Measurements from ENCODE around the gene FAIM2.

The FAIM2 gene

DNA sequence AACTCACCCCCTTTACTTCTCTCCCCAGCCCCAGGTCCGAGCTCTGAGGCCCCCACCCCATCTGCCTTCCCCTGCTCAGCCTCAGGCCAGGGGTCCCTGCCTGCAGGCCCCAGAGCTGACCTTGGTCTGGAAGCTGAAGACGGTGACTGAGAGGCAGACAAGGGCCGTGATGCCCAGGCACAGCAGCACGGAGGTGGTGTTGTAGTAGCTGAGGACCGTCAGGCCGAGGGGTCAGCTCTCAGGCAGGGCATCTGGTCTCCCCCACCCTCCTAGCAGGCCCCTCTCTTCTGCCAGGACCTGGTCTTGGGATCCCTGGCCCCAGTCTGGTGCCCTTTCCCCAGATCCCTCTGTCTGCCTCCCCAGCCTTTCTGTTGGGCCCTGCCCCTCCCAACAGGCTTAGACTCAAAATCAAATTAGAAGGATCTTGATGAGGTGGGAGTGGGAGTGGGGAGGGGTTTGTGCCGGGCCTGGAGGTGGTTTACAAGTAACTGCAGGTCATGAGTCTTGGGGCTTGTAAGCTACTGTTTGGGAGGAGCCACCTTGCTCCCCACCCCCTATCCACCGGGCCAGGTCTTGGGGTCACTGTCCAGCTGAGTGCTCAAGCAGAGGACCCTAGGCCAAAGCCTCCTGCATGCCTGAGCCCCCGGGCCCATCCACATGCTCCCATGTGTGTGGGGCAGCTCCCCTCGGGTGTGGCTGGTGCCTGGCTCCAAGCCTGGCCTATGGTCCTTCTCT is 14.2 kb downstream of the FAIM2 start:
- no peaks in the 10 kb centered on the region for H3K9me3 ChIP-seq
- no peak overlapping the region for H3K4me3 ChIP-seq
- TF ChIP-seq, protein P1, sequence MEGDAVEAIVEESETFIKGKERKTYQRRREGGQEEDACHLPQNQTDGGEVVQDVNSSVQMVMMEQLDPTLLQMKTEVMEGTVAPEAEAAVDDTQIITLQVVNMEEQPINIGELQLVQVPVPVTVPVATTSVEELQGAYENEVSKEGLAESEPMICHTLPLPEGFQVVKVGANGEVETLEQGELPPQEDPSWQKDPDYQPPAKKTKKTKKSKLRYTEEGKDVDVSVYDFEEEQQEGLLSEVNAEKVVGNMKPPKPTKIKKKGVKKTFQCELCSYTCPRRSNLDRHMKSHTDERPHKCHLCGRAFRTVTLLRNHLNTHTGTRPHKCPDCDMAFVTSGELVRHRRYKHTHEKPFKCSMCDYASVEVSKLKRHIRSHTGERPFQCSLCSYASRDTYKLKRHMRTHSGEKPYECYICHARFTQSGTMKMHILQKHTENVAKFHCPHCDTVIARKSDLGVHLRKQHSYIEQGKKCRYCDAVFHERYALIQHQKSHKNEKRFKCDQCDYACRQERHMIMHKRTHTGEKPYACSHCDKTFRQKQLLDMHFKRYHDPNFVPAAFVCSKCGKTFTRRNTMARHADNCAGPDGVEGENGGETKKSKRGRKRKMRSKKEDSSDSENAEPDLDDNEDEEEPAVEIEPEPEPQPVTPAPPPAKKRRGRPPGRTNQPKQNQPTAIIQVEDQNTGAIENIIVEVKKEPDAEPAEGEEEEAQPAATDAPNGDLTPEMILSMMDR (IDR thresholded peaks at IDR 0.05) = no peak
- intact Hi-C loops (cut with DNase I; ENCODE audit: low total_unique reads) = no loop called here
- peaks cover 0 to 42% of the 10 kb centered on the region in 2 donors for H3K27me3 ChIP-seq
- no peaks in the 10 kb centered on the region for H3K4me1 ChIP-seq
- no peak overlapping the region for H3K27ac ChIP-seq
- no peak for DNase-seq
- no peaks in the 10 kb centered on the region for H3K36me3 ChIP-seq

GRCh38 chr12:49888461-49889151 is 15.1 kb downstream of the FAIM2 start:
- Histone ChIP-seq H3K27ac (no peak overlapping the region), H3K4me3 (no peak overlapping the region), H3K4me1 (no peaks in the 10 kb centered on the region), H3K27me3 (peaks cover 0 to 42% of the 10 kb centered on the region in 2 donors), H3K36me3 (no peaks in the 10 kb centered on the region), H3K9me3 (no peaks in the 10 kb centered on the region)
- TF ChIP-seq, protein P1 (IDR thresholded peaks at IDR 0.05) = no peak
- DNase-seq = no peak
- intact Hi-C loops (cut with DNase I; ENCODE audit: low total_unique reads) = no loop called here

DNA sequence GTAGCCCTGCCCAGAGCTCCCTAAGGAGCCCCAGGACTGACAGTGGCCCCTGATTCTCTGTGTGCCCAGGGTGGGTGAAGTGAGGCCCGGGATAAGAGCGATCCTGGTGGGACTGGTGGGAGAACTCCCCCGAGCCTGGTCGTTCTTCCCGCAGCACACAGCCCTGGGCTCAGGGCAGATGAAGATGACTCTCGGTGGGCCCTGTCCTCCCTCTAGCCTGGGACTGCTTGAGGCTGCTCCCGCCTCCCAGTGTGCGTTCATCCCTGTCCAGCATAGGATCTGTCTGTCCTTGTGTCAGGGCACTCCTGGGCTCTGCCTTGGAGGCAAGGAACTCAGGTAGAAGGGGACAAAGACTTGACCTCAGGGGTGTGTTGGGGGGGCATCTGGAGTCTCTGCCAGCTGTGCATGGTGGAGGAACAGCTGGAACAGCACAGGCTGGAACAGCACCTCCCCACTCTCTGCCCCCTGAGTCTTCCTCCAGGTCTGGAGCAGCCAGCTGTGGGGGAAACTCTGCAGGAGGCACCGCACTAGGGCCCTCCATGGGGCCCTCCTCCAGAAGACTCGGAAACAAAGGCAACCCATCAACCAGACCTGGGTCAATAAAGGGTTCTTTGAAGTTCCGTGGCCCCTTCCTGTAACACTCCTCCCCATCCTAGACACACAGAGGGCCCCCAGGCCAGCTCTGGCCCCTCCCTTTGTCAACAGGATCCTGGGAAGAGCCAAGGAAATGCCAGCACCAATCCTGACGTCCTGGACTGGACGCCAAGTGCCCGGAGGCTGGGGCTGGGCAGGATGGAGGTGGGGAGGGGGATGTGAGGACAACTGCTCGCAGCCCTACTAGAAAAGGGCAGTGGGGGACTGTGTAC is 15.9 kb downstream of the FAIM2 start:
- Histone ChIP-seq H3K4me1 (no peaks in the 10 kb centered on the region), H3K4me3 (no peak overlapping the region), H3K9me3 (no peaks in the 10 kb centered on the region), H3K36me3 (no peaks in the 10 kb centered on the region), H3K27me3 (peaks cover 0 to 42% of the 10 kb centered on the region in 2 donors), H3K27ac (no peak overlapping the region)
- TF ChIP-seq, protein P1 (IDR thresholded peaks at IDR 0.05) = no peak
- no peak for DNase-seq
- intact Hi-C loops (cut with DNase I; ENCODE audit: low total_unique reads) = no loop called here

GRCh38 chr12:49887091-49887490 is 16.6 kb downstream of the FAIM2 start:
- no peak for DNase-seq
- Histone ChIP-seq H3K9me3 (no peaks in the 10 kb centered on the region), H3K27ac (no peak overlapping the region), H3K4me3 (no peak overlapping the region), H3K4me1 (no peaks in the 10 kb centered on the region), H3K36me3 (no peaks in the 10 kb centered on the region), H3K27me3 (peaks cover 0 to 42% of the 10 kb centered on the region in 2 donors)
- intact Hi-C loops (cut with DNase I; ENCODE audit: low total_unique reads) = no loop called here
- TF ChIP-seq, protein P1 (IDR thresholded peaks at IDR 0.05) = no peak

DNA sequence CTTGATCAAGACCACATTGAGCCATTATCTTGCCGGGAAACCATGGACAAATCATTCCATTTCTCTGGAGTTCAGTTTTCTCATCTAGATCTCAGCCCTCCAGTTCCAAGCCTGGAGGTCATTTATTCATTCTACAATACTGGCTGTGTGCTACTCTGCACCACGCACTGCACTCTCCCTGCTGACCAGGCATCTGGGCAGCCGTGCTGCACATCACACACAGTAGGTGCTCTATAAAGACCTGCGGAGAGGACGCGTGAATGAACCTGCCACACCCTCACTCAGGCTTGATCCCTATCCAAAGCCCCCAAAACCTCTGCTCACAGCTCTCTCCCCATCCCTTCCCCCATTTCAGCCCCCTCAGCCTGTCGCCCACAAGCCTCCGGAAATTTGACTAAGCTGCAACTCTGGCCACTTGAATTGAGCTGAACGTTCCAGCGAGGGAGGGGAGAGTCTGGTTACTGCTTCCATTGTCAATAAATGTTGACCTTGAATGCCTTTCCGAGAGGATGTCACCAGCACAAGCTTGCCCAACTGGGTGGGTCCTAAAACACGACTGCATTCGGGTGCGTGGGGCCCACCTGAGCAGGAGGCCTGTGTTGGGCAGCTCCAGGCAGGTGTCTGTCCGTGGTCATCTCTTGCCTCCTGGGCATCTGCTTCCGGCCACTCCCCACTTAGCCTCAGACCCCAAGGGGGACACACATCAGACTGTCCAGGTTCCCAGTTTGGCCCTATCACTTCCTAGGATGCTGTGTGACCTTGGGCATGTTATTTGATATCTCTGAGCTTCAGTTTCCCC is 17.8 kb downstream of the FAIM2 start:
- Histone ChIP-seq H3K4me3 (no peak overlapping the region), H3K9me3 (no peaks in the 10 kb centered on the region), H3K36me3 (no peaks in the 10 kb centered on the region), H3K4me1 (no peaks in the 10 kb centered on the region), H3K27me3 (peaks cover 0 to 36% of the 10 kb centered on the region in 2 donors), H3K27ac (no peak overlapping the region)
- TF ChIP-seq, protein P1 (IDR thresholded peaks at IDR 0.05) = no peak
- intact Hi-C loops (cut with DNase I; ENCODE audit: low total_unique reads) = no loop called here
- DNase-seq = no peak

Data from tibial artery (tissue), 4 donors.